WI38 (cell line): Measurements from ENCODE around the gene TRIM33.

ENCODE experiments used
- H3K4me3 ChIP-seq: 2 replicates; pipeline ENCODE4 v1.5.1; 2011; ENCODE audit warnings: low read depth, mild to moderate bottlenecking, control low read depth, low read length
- TF ChIP-seq, protein P1 (sequence below): IDR thresholded peaks from 2 replicates; pipeline ENCODE4 v1.5.1; 2012; ENCODE audit warnings: low read depth, mild to moderate bottlenecking, control low read depth, low read length

The TRIM33 gene

DNA sequence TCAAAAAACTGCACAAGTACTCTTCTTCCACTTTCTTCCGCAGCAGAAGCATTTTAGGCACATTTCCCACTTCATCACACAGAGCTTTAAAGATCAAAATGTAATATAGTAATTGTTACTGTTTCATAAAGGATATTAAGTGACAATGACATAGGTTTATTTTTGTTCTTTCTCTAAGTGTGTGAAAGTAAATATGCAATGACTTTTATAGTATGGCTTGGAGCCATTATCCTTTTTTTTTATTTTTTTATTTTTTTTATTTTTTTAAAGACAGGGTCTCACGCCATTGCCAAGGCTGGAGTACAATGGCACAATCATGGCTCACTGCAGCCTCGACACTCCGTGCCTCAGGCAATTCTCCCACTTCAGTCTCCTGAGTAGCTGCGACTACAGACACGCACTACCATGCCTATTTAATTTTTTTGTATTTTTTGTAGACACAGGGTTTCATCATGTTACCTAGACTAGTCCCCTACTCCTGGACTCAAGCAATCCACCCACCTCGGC lies 7.0 kb downstream of the TRIM33 start:
- TF ChIP-seq, protein P1, sequence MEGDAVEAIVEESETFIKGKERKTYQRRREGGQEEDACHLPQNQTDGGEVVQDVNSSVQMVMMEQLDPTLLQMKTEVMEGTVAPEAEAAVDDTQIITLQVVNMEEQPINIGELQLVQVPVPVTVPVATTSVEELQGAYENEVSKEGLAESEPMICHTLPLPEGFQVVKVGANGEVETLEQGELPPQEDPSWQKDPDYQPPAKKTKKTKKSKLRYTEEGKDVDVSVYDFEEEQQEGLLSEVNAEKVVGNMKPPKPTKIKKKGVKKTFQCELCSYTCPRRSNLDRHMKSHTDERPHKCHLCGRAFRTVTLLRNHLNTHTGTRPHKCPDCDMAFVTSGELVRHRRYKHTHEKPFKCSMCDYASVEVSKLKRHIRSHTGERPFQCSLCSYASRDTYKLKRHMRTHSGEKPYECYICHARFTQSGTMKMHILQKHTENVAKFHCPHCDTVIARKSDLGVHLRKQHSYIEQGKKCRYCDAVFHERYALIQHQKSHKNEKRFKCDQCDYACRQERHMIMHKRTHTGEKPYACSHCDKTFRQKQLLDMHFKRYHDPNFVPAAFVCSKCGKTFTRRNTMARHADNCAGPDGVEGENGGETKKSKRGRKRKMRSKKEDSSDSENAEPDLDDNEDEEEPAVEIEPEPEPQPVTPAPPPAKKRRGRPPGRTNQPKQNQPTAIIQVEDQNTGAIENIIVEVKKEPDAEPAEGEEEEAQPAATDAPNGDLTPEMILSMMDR, result no peak
- no peak overlapping the region for H3K4me3 ChIP-seq

DNA sequence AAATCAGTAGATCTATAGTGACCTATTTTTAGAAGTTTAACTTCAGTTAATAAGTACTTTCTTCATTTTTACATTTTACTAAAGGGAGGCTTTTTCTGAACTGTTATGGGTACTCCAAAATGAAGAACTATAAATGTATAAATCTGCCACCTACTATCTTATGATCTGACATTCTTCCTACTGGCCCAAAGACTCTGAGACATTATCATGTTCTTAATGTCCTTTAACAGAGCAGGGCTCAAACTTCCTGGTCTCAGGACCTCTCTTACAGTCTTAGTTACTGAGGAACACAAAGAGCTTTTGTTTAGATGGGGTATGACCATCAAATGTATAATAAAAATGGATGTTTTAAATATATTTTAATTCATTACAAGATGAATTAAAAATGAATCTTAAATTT lies 8.9 kb downstream of the TRIM33 start:
- TF ChIP-seq, protein P1, result no peak
- no peak overlapping the region for H3K4me3 ChIP-seq

DNA sequence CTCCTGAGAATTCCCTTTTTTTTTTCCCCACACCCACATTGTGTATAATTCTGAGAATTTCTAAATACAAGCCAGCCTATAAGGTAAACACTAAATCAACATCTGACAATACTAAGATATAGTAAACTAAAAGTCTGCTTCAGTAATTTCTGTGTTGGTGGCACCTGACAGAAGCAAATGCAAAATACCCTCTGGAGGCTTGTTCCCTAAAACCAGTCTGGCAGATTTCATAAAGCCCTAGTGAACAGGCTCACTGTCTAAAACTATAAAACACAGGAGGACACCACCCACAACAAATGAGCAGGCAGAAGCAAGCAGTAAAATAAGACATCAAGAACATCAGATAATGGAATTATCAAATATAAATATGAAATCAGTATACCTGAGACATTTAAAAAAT lies 11.5 kb downstream of the TRIM33 start:
- H3K4me3 ChIP-seq, result no peak overlapping the region
- TF ChIP-seq, protein P1, result no peak

DNA sequence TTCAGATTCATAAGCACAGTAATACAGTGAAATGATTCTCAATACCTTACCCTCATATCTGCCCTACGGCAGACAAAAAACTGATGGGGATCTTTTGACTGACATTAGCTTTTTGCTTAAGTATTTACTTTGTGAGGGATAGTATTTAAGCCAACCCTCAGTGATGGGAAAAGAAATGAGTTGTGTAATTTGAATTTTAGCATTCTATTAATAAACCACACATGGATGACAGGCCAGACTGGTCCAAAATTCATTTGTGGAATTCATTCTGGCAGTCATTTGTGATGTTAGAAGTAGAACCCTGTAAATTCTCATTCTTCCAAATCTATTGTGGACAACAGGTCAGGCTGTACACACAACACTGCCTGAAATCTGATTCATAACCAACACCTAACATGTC lies 14.9 kb downstream of the TRIM33 start:
- H3K4me3 ChIP-seq, result no peak overlapping the region

DNA sequence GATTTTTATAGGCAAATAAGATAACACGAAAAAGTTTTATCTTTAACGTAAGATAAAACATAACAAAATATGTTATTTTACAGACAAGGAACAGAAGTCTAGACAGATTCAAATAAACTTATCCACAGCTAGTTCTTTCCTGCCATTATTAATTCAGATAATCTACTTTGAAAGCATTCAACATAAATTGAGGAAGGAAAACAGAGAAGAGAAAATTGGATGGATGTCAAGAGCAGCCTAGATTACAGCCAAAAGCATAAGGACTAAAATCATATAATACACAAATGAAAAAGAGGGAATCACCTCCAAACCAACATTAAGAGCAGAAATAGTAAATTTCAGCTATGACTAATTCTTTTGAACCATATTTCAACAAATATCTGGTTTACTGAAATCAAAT lies 15.5 kb downstream of the TRIM33 start:
- H3K4me3 ChIP-seq, result no peak overlapping the region
- TF ChIP-seq, protein P1, result no peak

More for the DNA sequence above, 14.9 kb downstream of the TRIM33 start:
- TF ChIP-seq, protein P1, result no peak

DNA sequence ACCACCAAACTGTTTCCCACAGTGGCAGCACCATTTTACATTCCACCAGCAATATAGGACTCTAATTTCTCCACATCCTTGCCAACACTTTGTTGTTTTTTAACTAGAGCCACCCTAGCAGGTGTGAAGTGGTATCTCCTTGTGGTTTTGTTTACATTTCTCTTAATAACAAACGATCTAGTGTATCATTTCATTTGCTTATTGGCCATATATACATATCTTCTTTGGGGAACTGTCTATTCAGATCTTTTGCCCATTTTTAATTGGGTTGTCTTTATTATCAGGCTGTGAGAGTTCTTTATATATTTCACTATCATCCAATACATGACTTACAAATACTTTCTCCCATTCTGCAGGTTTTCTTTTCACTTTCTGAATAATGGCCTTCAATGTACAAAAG lies 18.0 kb downstream of the TRIM33 start:
- TF ChIP-seq, protein P1, result no peak
- H3K4me3 ChIP-seq, result no peak overlapping the region

DNA sequence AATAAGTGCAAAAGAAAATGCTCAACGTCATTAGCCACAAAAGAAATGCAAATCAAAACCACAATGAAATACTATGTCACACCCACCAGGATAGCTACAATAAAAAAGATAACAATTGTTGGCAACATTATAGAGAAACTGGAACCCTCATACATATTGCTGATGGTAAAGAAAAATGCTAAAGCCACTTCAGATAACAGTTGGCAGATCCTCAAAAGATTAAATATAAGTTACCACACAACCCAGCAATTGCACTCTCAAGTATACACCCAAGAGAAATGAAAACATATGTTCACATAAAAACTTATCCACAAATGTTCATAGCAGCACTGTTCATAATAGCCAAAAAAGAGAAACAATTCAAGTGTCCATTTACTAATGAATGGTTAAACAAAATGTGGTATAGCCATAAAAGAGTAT lies 20.7 kb downstream of the TRIM33 start:
- no peak overlapping the region for H3K4me3 ChIP-seq
- TF ChIP-seq, protein P1, result no peak
